ACC112 (cell line): ENCODE results near the gene RECQL5.
"Not testable (repeated sequence)": the region's sequence is repeated elsewhere in the genome, so short reads cannot be mapped to it uniquely, and the experiment has no call there.

Experiments
- H2AFZ ChIP-seq: fragments of 200-600 bp; sonication (generic); one replicate; pipeline ENCODE4 v1.6.0; 2017; ENCODE audit warnings: antibody characterized with exemption, low read length; ENCODE audit not compliant: unreplicated experiment
- H3K27ac ChIP-seq: fragments of 200-600 bp; sonication (generic); 2 replicates; pipeline ENCODE4 v1.5.1; 2014; ENCODE audit warnings: low read depth, mild to moderate bottlenecking, antibody characterized with exemption, low read length, moderate library complexity
- H3K27me3 ChIP-seq: fragments of 200-600 bp; sonication (generic); 2 replicates; pipeline ENCODE4 v1.6.1; 2014; ENCODE audit warnings: mild to moderate bottlenecking, antibody characterized with exemption, low read length, moderate library complexity, mixed read lengths; ENCODE audit not compliant: insufficient read depth
- H3K36me3 ChIP-seq: fragments of 200-600 bp; sonication (generic); 2 replicates; pipeline ENCODE4 v1.6.1; 2016; ENCODE audit warnings: mild to moderate bottlenecking, antibody characterized with exemption, low read length, moderate library complexity, mixed read lengths; ENCODE audit not compliant: insufficient read depth
- H3K4me1 ChIP-seq: fragments of 200-600 bp; sonication (generic); one replicate; pipeline ENCODE4 v1.6.1; 2016; ENCODE audit warnings: low read length, mixed read lengths; ENCODE audit not compliant: insufficient read depth, unreplicated experiment, control insufficient read depth
- H3K4me3 ChIP-seq: fragments of 200-600 bp; sonication (generic); 2 replicates; pipeline ENCODE4 v1.5.1; 2014; ENCODE audit warnings: mild to moderate bottlenecking, low read depth, low read length
- H3K79me2 ChIP-seq: fragments of 200-600 bp; sonication (generic); one replicate; pipeline ENCODE4 v1.6.0; 2016; ENCODE audit warnings: low read length; ENCODE audit not compliant: control insufficient read depth, unreplicated experiment, insufficient read depth

Gene RECQL5

GRCh38 chr17:75583197-75583596 lies 83.8 kb downstream of the RECQL5 start:
- not testable (repeated sequence) for H3K36me3 ChIP-seq, H3K4me1 ChIP-seq, H3K4me3 ChIP-seq, H3K79me2 ChIP-seq, H2AFZ ChIP-seq, H3K27ac ChIP-seq
- peaks cover 28% of the 10 kb centered on the region for H3K27me3 ChIP-seq

DNA sequence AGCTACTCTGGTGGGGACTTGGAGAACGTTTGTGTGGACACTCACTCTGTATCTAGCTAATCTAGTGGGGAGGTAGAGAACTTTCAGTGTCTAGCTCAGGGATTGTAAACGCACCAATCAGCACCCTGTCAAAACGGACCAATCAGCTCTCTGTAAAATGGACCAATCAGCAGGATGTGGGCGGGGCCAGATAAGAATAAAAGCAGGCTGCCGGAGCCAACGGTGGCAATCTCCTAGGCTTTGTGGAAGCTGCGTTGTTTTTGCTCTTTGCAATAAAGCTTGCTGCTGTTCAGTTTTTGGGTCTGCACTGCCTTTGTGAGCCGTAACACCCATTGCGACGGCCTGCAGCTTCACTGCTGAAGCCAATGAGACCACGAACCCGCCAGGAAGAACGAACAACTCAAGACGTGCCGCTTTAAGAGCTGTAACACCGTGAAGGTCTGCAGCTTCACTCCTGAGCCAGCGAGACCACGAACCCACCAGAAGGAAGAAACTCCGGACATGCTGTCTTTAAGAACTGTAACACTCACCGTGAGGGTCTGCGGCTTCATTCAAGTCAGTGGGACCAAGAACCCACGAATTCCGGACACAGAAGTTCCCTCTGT lies 85.7 kb downstream of the RECQL5 start:
- H3K79me2 ChIP-seq, H2AFZ ChIP-seq, H3K27me3 ChIP-seq, H3K27ac ChIP-seq, H3K36me3 ChIP-seq, H3K4me1 ChIP-seq, H3K4me3 ChIP-seq: not testable (repeated sequence)
